Motor neuron (in vitro differentiated cells): Measurements from ENCODE around the gene SIRT3. TPM values are rescaled to one million over a fixed set of nuclear protein-coding genes. Genes with fewer than 3 reads are reported as not detected.

ENCODE experiments used
- ATAC-seq, 8 experiments: fragments of 200-7000 bp; cut with Tn5 transposase; replicated peaks in 6 of 8; 2 replicates each; pipeline ENCODE4 v1.8.0; 2021; ENCODE audit warnings: mild to moderate bottlenecking in 8 of 8, moderate library complexity in 8 of 8
- H3K27ac ChIP-seq, 2 donors: fragments of 250-450 bp; sonication (Bioruptor Pico); 2 replicates each; pipeline ENCODE4 v1.9.0; 2021; ENCODE audit warnings: antibody characterized with exemption in 2 of 2, mild to moderate bottlenecking in 2 of 2, moderate library complexity in 1 of 2
- H3K4me1 ChIP-seq, 2 donors: fragments of 250-450 bp; sonication (Bioruptor Pico); replicated peaks in 1 of 2; 2 replicates each; pipeline ENCODE4 v1.6.1; 2021; ENCODE audit warnings: antibody characterized with exemption in 2 of 2, mild to moderate bottlenecking in 2 of 2, moderate library complexity in 1 of 2
- H3K4me3 ChIP-seq, 5 donors: fragments of 250-450 bp; sonication (Bioruptor Pico); 2 replicates each; pipeline ENCODE4 v1.9.0; 2021; ENCODE audit warnings: antibody characterized with exemption in 5 of 5, mild to moderate bottlenecking in 5 of 5, moderate library complexity in 4 of 5
- WGBS, 10 experiments: fragments of 450-650 bp; shearing (Covaris generic); methylation state at CpG; one replicate each; pipeline ENCODE4 v1.0.0; 2022; 5-methylcytosine and 5-hydroxymethylcytosine counted together
- in situ Hi-C, 9 experiments: fragments of 400-800 bp; cut with MboI; loops; one replicate each; pipeline ENCODE4 v1.15.0; 2021; ENCODE audit warnings: low sequenced_read_pairs in 9 of 9, low pct_unique_long_range_greater_than_20kb in 2 of 9; ENCODE audit not compliant: unreplicated experiment in 9 of 9
- total RNA-seq, 8 experiments: library from RNA; unstranded; fragments of 300-600 nt; gene quantifications; 2 replicates each; pipeline versions ENCODE4 v1.2.3 to v1.2.4, GENCODE V29; 2022

SIRT3 gene
- total RNA-seq, 8 experiments from 2014 or later = 15.1 to 35.0 (median 16.6) TPM

GRCh38 chr11:214083-214482, 22.1 kb downstream of the SIRT3 start:
- Histone ChIP-seq H3K27ac (no peak overlapping the region), H3K4me3 (no peak overlapping the region), H3K4me1 (peaks cover 12% of the 10 kb centered on the region in 2 donors)
- WGBS, 10 experiments = 83 to 100% methylated on average over 1 to 2 of the region's 7 CpGs; no CpG with 5 or more reads in 8 of the 10 experiments
- in situ Hi-C loops = no loop called here
- ATAC-seq = no peak

GRCh38 chr11:213111-213510, 23.0 kb downstream of the SIRT3 start:
- WGBS, 10 experiments = 63 to 100% (median 83%) methylated on average over 1 to 3 of the region's 4 CpGs; no CpG with 5 or more reads in 7 of the 10 experiments
- H3K27ac ChIP-seq = no peak overlapping the region
- no peak for ATAC-seq
- H3K4me1 ChIP-seq = peaks cover 12% of the 10 kb centered on the region in 2 donors
- H3K4me3 ChIP-seq = no peak overlapping the region
- in situ Hi-C loops = no loop called here

GRCh38 chr11:212150-213100, 23.7 kb downstream of the SIRT3 start:
- ATAC-seq = no peak
- WGBS, 10 experiments = 80 to 100% (median 93%) methylated on average over 1 to 9 of the region's 17 CpGs; no CpG with 5 or more reads in 5 of the 10 experiments
- Histone ChIP-seq H3K27ac (no peak overlapping the region), H3K4me3 (no peak overlapping the region), H3K4me1 (peaks cover 12% of the 10 kb centered on the region in 2 donors)
- in situ Hi-C loops = no loop called here

- ATAC-seq = no peak
- in situ Hi-C loops = no loop called here
- H3K27ac ChIP-seq = no peak overlapping the region
- no peak overlapping the region for H3K4me3 ChIP-seq
- peaks cover 12% of the 10 kb centered on the region in 2 donors for H3K4me1 ChIP-seq
- 77 to 97% (median 89%) methylated on average over 3 to 7 of the region's 9 CpGs; no CpG with 5 or more reads in 6 of the 10 experiments for WGBS, 10 experiments
These were observed 24.4 kb downstream of the SIRT3 start for GRCh38 chr11:211741-212140.

- no peak for ATAC-seq
- no peak overlapping the region for H3K27ac ChIP-seq
- 83 to 100% (median 100%) methylated on average over 1 to 3 of the region's 5 CpGs; no CpG with 5 or more reads in 5 of the 10 experiments for WGBS, 10 experiments
- no peak overlapping the region for H3K4me3 ChIP-seq
- in situ Hi-C loops = no loop called here
- peaks cover 12 to 13% of the 10 kb centered on the region in 2 donors for H3K4me1 ChIP-seq
These were observed 24.8 kb downstream of the SIRT3 start for GRCh38 chr11:211295-211694.

GRCh38 chr11:210803-211180, 25.4 kb downstream of the SIRT3 start:
- Histone ChIP-seq H3K4me3 (no peak overlapping the region), H3K4me1 (peaks cover 17% of the 10 kb centered on the region in 2 donors), H3K27ac (no peak overlapping the region)
- 88 to 90% methylated on average over 4 to 5 of the region's 5 CpGs; no CpG with 5 or more reads in 8 of the 10 experiments for WGBS, 10 experiments
- no peak for ATAC-seq
- in situ Hi-C loops = no loop called here

- peak in 2 of 8 experiments; percentile 1 for ATAC-seq
- in situ Hi-C loops = no loop called here
- Histone ChIP-seq H3K27ac (no peak overlapping the region), H3K4me1 (peaks cover 17 to 19% of the 10 kb centered on the region in 2 donors), H3K4me3 (peak overlapping the region in 3 of 5 donors; percentile 91 to 100 (median 95))
- WGBS, 10 experiments = 55 to 100% (median 92%) methylated on average over 3 to 9 of the region's 9 CpGs; no CpG with 5 or more reads in 5 of the 10 experiments
These were observed 25.9 kb downstream of the SIRT3 start for GRCh38 chr11:210122-210802.

GRCh38 chr11:209275-210121, 26.6 kb downstream of the SIRT3 start:
- Histone ChIP-seq H3K4me1 (peaks cover 17 to 19% of the 10 kb centered on the region in 2 donors), H3K4me3 (peak overlapping the region; percentile 90 to 100 (median 93)), H3K27ac (peak overlapping the region; percentile 98 to 99)
- no peak for ATAC-seq
- in situ Hi-C loops = no loop called here
- WGBS, 10 experiments = 0 to 80% (median 45%) methylated on average over 1 to 10 of the region's 29 CpGs; no CpG with 5 or more reads in 4 of the 10 experiments

GRCh38 chr11:208917-209260, 27.3 kb downstream of the SIRT3 start:
- peak in 5 of 8 experiments; percentile 1 to 8 (median 2) for ATAC-seq
- WGBS, 10 experiments = no CpG with 5 or more reads among the region's 26 CpGs
- Histone ChIP-seq H3K4me1 (peaks cover 17 to 19% of the 10 kb centered on the region in 2 donors), H3K4me3 (peak overlapping the region; percentile 90 to 100 (median 93)), H3K27ac (peak overlapping the region; percentile 98 to 99)
- in situ Hi-C loops = no loop called here

- Histone ChIP-seq H3K4me1 (peaks cover 17 to 19% of the 10 kb centered on the region in 2 donors), H3K27ac (peak overlapping the region; percentile 98 to 99), H3K4me3 (peak overlapping the region; percentile 90 to 100 (median 93))
- in situ Hi-C loops = no loop called here
- WGBS, 10 experiments = 0 to 1% (median 0%) methylated on average over 3 to 20 of the region's 57 CpGs; no CpG with 5 or more reads in 5 of the 10 experiments
- ATAC-seq = peak; percentile 40 to 61 (median 50)
These were observed 27.8 kb downstream of the SIRT3 start for GRCh38 chr11:208181-208916.

- H3K4me3 ChIP-seq = peak overlapping the region; percentile 90 to 100 (median 93)
- H3K27ac ChIP-seq = peak overlapping the region; percentile 98 to 99
- in situ Hi-C loops = no loop called here
- peak in 3 of 8 experiments; percentile 7 to 12 (median 8) for ATAC-seq
- H3K4me1 ChIP-seq = peaks cover 17 to 19% of the 10 kb centered on the region in 2 donors
- 0 to 2% (median 0%) methylated on average over 1 to 20 of the region's 27 CpGs; no CpG with 5 or more reads in 5 of the 10 experiments for WGBS, 10 experiments
These were observed 28.3 kb downstream of the SIRT3 start for GRCh38 chr11:207863-208180.
